Measurements from ENCODE around the gene SLC9A4. TPM values are rescaled to one million over a fixed set of nuclear protein-coding genes. Genes with fewer than 3 reads are reported as not detected.

SLC9A4 gene
- total and polyA plus RNA-seq, 7 donors: 0.04 TPM; not detected in 6

DNA sequence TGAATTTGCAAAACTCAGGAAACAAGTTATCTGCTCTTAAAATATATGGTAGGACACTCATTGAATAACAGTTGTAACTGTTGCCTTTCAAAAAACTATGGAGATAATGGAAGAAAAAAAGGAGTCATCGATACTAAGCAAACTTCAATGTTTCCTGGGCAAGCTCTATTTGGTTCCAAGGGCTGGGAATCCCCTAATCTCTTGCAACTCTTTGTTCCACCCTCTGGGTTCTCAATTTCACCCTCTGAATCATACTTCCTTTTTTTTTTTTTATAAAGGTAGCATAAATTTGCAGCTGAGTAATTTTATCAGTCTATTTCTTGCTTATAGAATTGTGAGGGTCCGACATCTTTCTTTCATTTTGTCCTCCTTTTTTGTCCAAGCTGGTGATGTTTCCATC is 36.7 kb downstream of the SLC9A4 start:
- Histone ChIP-seq H3K4me3 (no peak overlapping the region), H3K36me3 (no peaks in the 10 kb centered on the region), H3K27me3 (no peaks in the 10 kb centered on the region), H3K27ac (no peak overlapping the region), H3K9me3 (no peaks in the 10 kb centered on the region), H3K4me1 (peaks cover 0 to 13% (median 9%) of the 10 kb centered on the region in 4 donors)
- intact Hi-C loops (cut with DNase I): no loop called here
- 47 to 66% methylated on average over 2 of the region's 2 CpGs for WGBS, 2 donors
- DNase-seq: no peak
- TF ChIP-seq POLR2A (IDR thresholded peaks at IDR 0.05) (no peak), EP300 (IDR thresholded peaks at IDR 0.05) (no peak), POLR2AphosphoS5 (IDR thresholded peaks at IDR 0.05) (no peak), CTCF (IDR thresholded peaks at IDR 0.05) (no peak)

GRCh38 chr2:102510791-102511575 is 38.0 kb downstream of the SLC9A4 start:
- Histone ChIP-seq H3K4me3 (no peak overlapping the region), H3K36me3 (no peaks in the 10 kb centered on the region), H3K27ac (no peak overlapping the region), H3K4me1 (peaks cover 0 to 18% (median 13%) of the 10 kb centered on the region in 4 donors), H3K27me3 (no peaks in the 10 kb centered on the region), H3K9me3 (no peaks in the 10 kb centered on the region)
- WGBS, 2 donors: 50 to 76% methylated on average over 2 of the region's 2 CpGs
- TF ChIP-seq POLR2A (IDR thresholded peaks at IDR 0.05) (no peak), CTCF (IDR thresholded peaks at IDR 0.05) (no peak), POLR2AphosphoS5 (IDR thresholded peaks at IDR 0.05) (no peak), EP300 (IDR thresholded peaks at IDR 0.05) (no peak)
- no peak for DNase-seq
- intact Hi-C loops (cut with DNase I): no loop called here

GRCh38 chr2:102512161-102512560 is 39.1 kb downstream of the SLC9A4 start:
- H3K9me3 ChIP-seq: no peaks in the 10 kb centered on the region
- H3K4me3 ChIP-seq: no peak overlapping the region
- WGBS, 2 donors: 90 to 93% methylated on average over 4 of the region's 4 CpGs
- intact Hi-C loops (cut with DNase I): no loop called here
- no peak overlapping the region for H3K27ac ChIP-seq
- peaks cover 0 to 18% (median 13%) of the 10 kb centered on the region in 4 donors for H3K4me1 ChIP-seq
- H3K27me3 ChIP-seq: no peaks in the 10 kb centered on the region
- no peaks in the 10 kb centered on the region for H3K36me3 ChIP-seq
- TF ChIP-seq POLR2A (IDR thresholded peaks at IDR 0.05) (no peak), EP300 (IDR thresholded peaks at IDR 0.05) (no peak), POLR2AphosphoS5 (IDR thresholded peaks at IDR 0.05) (no peak)
- DNase-seq: no peak

- H3K36me3 ChIP-seq: no peaks in the 10 kb centered on the region
- H3K9me3 ChIP-seq: no peaks in the 10 kb centered on the region
- H3K27ac ChIP-seq: peak overlapping the region in 2 of 4 donors; percentile 17 to 22
- TF ChIP-seq CTCF (IDR thresholded peaks at IDR 0.05) (no peak), POLR2A (IDR thresholded peaks at IDR 0.05) (no peak), POLR2AphosphoS5 (IDR thresholded peaks at IDR 0.05) (no peak), EP300 (IDR thresholded peaks at IDR 0.05) (no peak)
- intact Hi-C loops (cut with DNase I): no loop called here
- H3K4me3 ChIP-seq: no peak overlapping the region
- DNase-seq: no peak
- 97% methylated on average over 11 of the region's 11 CpGs for WGBS, 2 donors
- H3K4me1 ChIP-seq: peaks cover 0 to 18% (median 13%) of the 10 kb centered on the region in 4 donors
- no peaks in the 10 kb centered on the region for H3K27me3 ChIP-seq
Measured at GRCh38 chr2:102513355-102513939, 40.4 kb downstream of the SLC9A4 start.

- DNase-seq: no peak
- Histone ChIP-seq H3K4me3 (no peak overlapping the region), H3K36me3 (no peaks in the 10 kb centered on the region), H3K9me3 (no peaks in the 10 kb centered on the region), H3K27ac (peak overlapping the region in 2 of 4 donors; percentile 17 to 22), H3K4me1 (peaks cover 0 to 18% (median 13%) of the 10 kb centered on the region in 4 donors), H3K27me3 (no peaks in the 10 kb centered on the region)
- peak in 1 of 4 donors; percentile 23 for TF ChIP-seq POLR2AphosphoS5 (IDR thresholded peaks at IDR 0.05)
- TF ChIP-seq EP300 (IDR thresholded peaks at IDR 0.05): no peak
- no peak for TF ChIP-seq POLR2A (IDR thresholded peaks at IDR 0.05)
- TF ChIP-seq CTCF (IDR thresholded peaks at IDR 0.05): no peak
- intact Hi-C loops (cut with DNase I): no loop called here
- WGBS, 2 donors: 76 to 83% methylated on average over 7 of the region's 7 CpGs
Measured at GRCh38 chr2:102514061-102514785, 41.2 kb downstream of the SLC9A4 start.
